ENCODE results near the gene TMEM9B.
"Not testable (repeated sequence)": the region's sequence is repeated elsewhere in the genome, so short reads cannot be mapped to it uniquely, and the experiment has no call there.

TMEM9B gene

DNA sequence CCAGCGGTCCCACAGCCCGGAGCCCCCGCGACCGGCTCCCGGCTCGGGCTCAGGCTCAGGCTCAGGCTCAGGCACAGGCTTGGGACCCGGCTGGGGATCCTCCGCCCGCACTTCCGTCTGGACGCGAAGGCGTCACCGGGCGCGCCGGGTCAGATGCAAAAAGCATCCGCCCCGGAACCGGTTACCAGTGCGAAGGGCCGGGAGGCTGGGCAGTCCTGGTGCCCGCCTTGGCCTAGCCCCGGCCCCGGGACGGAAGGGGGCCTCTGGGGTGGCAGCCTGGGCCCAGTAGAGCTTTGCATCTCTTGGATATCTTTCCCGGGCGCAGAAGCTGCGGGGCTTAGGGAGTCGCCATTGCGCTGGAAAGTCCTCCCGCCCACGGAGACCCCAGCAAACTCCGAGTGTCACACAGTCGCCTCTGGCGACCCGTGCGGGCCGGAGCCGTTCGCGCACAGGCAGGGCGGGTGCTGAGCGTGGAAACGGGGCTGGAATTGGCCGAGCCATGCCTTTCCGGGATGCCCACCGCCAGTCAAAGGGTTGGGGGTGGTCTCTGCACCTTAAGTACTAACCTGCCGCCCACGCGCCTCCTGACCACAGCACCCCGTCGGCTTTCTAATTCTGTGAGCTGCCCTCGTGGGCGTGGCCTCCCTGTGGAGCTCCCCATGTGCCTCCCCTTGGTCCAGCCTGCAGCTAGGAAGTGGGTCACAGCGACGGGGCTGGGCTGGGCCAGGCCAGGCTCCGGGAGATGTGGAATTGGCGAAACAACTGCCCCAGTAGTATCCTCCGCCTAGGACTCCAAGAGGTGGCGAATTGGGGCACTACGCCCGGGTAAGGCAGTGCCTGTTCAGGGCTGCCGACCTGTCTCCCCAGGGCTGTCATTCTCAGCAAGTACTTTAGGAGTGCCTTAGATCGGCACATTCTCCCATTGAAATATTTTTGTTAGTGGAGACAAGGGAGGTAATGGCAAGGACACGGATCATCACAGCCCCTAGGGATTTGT, at the start of gene TMEM9B:
TSS of gene TMEM9B (minus strand) at position 119 of the 997 bp plus-strand sequence. CDS start 129 bp downstream, outside the sequence.
- peak; percentile 48 to 76 for DNase-seq (ENCODE audit: low read depth in 2 of 2)

DNA sequence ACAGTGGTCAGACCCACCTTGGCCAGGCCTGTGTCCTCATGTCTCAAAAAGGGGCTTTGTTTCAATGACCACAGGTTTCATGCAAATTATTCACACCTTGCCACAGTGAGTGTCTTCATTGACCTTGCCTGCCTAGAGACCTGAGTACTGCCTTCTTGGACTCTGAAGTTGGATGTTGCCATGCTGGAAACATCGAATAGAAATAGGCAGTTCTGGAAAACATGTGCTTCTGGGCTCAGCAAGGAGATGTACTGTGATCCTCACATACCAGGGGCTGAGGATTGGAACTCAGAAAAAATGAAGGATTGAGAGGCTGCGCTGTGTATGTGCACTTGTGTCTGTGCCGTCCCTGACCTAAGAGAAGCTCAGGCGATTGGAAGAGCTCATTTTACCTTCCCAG, 49.1 kb upstream of the TMEM9B start:
- DNase-seq (ENCODE audit: low read depth in 2 of 2) = no peak

DNA sequence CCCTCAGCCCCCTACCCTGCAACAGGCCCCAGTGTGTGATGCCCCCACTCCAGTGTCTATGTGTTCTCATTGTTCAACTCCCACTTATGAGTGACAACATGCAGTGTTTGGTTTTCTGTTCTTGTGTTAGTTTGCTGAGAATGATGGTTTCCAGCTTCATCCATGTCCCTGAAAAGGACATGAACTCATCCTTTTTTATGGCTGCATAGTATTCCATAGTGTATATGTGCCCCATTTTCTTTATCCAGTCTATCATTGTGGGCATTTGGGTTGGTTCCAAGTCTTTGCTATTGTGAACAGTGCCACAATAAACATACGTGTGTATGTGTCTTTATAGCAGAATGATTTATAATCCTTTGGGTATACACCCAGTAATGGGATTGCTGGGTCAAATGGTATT, 45.3 kb upstream of the TMEM9B start:
- not testable (repeated sequence) for DNase-seq (ENCODE audit: low read depth in 2 of 2)

DNA sequence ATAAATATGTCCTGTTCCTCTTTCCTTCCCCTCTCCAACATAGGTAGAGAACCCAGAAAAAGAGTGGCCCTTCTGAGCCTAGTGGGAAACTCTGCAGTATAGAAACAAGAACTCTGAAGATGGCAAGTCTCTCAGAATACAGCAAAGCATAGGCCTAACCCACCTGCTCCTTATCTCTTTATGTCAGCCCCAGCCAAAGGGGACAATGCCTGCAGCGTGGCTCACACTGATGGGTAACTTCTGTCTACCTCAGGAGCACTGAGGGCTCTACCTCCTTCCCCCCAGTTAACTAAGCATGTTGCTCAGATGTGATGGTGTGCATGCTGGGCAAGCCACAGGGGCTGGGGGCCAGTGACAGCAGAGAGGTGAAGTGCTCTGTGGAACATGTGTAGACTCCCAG, 44.4 kb upstream of the TMEM9B start:
- no peak for DNase-seq (ENCODE audit: low read depth in 2 of 2)

DNA sequence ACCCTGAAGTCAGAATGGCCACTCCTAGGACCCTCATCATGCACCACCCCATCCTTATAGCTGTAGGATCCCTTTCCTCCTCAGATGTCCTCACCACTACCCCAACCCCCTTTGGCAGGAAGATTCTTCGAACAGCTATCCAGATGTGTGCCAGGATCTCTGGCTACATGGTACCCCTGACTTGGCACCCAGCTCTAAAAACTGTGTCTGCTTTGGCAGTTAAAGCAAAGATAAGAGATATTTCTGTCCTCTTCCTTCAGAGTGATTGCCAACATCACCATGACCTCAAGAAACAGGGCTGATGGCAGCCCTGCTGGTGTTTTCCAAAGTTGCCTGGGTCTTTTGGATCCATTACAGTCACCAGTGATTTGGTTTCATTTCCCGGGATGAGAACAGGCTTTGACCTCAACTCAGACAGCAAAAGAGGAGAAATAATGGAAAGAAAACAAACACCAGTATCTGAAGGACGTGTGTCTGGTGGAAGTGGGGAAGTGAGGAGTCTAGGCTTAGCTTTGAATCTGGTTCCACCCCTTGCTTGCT, 43.8 kb upstream of the TMEM9B start:
- DNase-seq (ENCODE audit: low read depth in 2 of 2) = no peak

DNA sequence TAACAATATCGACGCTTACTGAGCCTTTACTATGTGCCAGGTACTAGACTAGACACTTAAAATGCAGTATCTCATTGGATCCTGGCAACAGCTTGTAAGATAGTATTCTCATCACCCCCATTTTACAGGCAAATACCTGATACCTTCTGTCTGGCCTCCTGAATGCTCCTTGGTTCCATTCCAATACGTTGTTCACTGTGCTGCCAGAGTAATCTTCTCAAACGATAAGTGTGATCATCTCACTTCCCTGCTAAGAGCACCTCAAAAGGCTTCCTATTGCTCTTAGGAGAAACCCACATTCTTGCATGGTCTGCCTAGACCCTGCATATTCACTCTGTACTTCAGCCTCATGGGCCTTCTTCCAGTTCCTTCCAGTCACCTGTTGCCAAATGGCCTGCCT, 40.8 kb upstream of the TMEM9B start:
- DNase-seq (ENCODE audit: low read depth in 2 of 2) = no peak

DNA sequence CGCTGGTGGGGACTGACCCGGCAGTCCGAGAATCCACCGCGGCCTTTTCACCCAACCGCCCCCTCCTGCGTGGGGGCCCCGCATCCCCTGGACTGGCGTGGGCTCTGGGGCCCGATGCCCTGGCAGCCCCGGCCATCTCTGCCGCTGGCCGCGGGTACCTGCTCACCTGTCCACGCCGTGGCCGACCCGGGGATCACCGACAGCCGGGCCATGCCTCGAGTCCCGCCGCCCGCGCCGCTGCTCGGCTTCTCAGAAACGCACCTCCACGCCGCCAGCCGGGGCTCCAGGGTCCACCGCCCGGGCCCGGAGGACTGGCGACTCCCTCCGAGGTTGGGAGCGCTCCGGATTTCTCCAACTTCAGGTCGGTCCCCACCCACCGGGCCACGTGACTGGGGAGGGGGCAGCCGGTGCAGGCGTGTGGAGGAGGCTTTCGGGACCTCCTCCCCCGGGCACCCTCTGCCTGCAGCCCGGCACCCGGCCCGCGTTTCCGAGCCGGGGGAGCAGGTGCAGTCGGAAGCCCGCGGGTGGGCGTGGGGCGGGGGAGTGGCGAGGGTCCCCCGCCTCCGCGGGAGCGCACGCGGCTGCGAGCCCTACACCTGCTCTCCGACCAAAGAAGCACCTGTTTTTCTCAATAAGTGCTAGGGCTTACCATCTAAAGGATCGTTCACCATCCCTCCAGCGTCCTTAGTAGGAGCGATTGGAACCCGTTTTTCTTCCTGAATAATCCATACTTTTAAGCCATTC, 40.1 kb upstream of the TMEM9B start:
- peak; percentile 11 to 14 for DNase-seq (ENCODE audit: low read depth in 2 of 2)

DNA sequence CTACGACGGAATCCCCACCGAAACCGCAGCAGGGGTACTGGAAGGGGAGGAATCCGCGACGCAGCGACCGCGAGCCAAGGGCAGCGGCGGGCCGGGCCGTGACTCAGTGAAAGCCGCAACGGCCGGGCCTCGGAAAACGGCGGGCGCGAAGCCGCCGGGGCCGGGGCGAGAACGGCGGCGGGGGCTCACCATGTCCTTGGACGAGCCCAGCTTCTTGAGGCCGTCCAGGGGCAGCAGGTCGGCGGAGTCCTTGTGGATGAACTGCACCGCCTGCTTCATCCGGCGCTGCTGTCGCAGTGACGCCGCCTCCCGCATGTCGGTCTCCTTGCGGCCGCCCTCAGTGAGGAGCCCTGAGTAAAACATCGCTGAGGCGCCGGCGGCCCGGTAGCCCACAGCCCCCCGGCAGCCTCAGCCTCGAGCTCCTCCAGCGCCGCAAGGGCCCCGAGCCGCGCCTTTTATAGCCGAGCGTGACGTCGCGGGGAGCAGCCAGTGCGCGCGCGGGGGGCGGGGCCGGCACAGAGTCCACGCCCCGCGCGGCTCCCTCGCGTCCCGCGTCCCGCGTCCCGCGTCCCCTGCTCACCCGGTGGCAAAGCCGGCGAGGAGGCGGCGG, 39.4 kb upstream of the TMEM9B start, which contains the start of gene NRIP3:
TSS of gene NRIP3 (minus strand) at position 429 of the 610 bp plus-strand sequence. CDS start at position 363, 66 bp downstream.
- DNase-seq (ENCODE audit: low read depth in 2 of 2) = peak; percentile 64 to 68

DNA sequence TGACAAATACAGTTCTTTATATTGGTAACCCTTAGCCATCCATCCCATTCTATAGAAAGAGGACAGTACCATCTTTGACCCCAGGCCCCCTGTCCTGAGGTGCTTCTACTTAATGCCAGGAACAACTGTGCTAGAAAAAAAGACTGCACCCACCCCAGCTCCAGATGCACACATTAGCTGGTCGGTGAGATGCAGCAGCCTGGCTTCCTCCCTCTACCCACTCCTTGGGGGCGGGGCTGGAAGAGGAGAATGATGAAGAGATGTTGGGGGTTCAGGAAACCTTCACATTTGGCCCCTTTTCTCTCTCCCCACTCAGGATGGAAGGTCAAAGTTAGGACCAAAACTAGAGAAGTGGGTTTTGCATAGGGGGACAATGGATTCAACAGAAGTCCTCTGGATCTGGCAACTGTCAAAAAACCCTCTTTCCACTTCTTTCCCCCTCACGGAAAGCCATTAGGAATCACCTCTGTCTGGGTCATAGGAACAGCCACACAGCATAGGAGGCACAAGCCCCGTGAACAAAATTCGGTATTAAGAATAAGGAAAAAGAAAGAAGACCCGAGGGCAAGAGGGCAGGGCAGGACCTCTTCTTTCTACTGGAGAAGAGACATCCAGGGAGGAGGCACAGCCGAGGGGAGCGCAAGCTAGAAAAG, 38.8 kb upstream of the TMEM9B start:
- no peak for DNase-seq (ENCODE audit: low read depth in 2 of 2)

DNA sequence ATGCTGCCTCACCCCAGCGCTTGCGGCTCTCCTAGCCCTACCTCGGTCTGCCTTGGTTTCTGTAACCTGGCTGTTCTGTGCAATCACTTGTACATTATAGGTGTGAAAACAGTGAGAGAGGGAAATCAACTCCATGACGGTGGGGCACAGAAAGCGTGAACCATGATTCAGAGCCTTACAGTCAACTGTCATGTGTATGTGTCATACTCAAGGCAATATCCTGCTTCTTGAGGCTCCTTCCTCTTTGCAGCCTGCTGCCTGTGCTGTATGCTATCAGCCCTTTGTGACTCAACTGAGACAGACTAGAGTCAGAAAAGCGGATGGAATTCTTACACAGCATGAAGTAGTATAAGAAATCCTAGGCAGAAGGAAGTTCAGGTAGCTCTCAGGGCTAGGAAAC, 37.5 kb upstream of the TMEM9B start:
- peak; percentile 12 to 28 for DNase-seq (ENCODE audit: low read depth in 2 of 2)

DNA sequence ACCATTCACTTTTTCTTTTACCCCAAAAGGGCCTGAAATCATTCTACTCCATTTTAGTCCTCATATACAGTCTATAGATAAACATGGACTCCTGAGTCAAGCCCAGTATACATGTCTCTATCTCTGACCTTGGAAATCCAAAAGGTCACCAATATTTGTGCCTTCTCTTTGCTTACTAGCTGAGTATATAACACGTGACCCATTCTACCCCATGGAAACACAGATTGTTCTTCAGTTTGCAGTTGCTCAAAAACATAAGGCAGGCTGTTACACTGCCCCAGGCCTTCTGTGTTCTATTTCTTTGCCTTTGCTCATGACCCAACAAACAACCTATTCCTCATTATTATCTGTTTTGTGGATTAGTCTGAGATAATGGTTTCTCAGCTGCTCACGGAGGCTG, 33.8 kb upstream of the TMEM9B start:
- no peak for DNase-seq (ENCODE audit: low read depth in 2 of 2)

DNA sequence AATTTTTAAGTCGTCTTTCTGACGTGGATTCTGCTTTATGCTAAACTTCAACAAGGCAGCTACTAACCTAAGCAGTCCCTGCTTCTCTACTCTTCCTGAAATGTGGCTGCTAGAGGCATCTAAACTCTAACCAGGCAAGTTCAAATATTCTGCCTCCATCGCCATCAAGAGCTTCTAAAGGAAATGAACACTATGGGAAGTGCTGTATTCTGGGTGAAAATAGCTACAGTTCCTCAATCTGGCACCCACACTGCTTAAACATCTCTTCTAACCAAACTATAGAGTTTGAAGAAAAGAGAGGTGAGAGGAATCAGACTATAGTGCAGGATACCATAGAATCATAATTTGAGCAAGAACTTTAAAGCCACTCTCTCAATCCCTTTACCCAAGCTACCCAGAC, 33.2 kb upstream of the TMEM9B start:
- DNase-seq (ENCODE audit: low read depth in 2 of 2) = no peak

DNA sequence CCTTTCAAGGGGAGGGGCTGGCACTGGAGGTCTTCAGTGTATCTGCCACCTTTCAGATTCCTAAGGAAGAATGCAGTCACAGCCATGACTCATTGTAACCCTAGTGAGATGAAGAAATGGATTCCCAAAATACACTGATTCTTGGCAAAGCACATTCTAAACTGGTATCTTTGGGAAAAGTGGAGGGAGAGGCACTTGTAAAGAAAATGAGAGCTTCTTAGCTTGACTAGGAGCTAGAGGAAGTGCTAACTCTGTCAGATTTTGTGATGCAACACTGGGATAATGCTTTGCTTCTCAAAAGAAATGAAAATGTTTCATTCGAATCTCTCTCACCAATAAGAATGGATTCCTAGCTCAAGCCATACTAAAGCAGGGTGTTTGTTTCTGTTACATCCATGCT, 25.2 kb upstream of the TMEM9B start:
- DNase-seq (ENCODE audit: low read depth in 2 of 2) = no peak

DNA sequence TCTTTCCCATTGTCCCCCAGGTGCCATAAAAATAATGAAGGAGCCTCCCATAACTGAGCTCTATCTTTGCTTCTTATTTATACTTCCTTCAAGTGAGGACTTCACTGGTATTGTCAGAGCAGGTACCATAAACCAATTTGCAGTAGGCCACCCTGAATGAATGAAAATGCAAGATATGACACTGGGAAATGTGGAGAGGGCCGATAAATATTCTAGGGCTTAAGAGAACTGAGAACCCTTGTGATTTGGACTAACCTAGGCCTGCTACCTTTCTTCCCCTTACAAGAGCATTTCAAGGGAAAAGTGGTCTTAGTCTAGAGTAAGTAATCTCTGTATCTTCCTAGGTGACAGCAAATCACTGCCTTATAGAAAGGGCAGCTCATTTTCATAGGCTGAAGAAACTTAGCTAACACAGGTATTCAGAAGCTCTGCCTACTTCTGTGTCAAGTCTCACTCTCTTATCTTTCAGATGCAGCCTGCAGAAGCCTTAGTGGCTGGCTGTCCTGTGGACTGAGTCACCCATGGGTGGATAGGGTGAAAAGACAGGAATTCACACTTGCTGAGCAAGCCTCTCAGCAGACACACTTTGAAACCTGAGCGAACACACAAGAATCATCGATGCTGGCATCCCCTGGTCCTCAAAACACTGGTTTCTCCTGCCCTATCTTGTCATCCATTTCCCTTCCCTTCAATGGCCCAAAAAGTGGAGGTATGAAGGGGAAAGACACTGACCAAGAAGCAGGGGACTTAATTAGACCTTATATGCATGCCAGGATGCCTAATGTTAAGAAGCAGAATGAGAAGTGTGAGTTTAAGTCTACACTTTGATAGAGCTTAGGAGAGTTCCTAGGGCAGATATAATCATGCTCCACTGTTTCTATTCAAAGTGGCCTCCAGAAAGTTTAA, 24.3 kb upstream of the TMEM9B start:
- no peak for DNase-seq (ENCODE audit: low read depth in 2 of 2)

DNA sequence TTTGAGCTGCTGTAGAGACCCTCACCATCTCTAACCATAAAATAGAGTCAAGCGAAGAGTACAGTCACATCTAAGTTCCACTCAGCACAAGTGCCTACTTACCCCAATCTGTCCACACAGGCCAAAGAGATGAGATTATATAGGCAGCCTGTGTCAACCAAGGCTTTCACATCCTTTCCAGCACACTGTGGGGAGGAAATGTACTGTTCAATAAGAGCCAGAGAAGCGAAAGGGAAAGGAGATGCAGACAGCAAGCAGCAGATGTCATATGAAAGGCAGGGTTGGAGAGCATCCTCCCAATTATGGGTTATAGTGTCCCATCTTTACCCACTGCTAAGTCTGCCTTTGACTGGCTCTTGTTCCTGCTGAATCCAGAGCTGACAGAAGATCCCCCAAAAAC, 23.2 kb upstream of the TMEM9B start:
- no peak for DNase-seq (ENCODE audit: low read depth in 2 of 2)

DNA sequence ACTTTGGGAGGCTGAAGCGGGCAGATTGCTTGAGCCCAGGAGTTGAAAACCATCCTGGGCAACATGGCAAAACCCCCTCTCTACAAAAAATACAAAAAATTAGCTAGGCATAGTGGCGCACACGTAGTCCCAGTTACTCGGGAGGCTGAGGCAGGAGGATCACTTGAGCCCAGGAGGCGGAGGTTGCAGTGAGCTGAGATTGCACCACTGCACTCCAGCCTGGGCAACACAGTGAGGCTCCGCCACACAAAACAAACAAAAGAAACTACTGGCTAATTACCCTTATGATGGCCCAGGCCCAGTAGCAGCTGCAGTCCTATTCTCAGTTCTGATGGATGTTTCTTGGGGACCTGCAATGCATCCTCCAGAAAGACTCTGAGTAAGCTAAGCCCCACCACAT, 22.5 kb upstream of the TMEM9B start:
- not testable (repeated sequence) for DNase-seq (ENCODE audit: low read depth in 2 of 2)

DNA sequence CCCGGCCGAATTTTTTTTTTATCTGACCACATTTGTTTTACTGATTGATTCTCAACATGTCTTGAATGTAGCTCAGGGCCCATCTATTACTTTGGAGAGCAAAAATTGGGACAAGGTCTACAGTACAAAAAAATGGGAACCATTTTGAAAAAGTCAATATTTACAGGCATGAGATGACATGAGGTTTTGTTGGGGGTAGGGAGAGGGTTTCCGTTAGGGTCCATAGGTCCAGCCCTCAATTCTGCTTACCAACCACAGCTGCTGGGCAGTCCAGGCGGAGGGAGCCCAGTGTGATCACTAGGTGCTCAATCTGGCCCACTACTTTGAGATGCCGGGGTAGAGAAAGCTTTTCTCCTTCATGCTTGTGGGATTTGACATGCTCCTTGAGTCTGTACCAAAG, 21.2 kb upstream of the TMEM9B start:
- DNase-seq (ENCODE audit: low read depth in 2 of 2) = no peak

DNA sequence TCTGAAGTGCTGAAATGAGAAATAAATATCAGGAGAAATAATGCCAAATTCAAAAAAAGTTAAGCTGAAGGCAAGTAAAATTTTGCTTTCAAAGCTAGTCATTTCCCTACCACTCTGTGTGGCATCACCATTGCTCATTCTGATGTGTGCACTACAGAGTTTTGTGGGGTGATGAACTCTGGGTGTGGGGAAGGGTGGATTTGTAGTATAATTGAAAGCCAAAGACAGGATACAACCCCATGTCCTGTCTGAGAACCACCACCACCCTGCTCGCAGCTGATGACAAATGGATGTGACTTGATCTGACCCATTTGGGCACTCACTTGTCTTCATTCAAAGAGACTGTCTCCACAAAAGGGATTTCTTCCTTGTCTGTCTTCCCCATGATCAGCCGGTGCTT, 19.3 kb upstream of the TMEM9B start:
- DNase-seq (ENCODE audit: low read depth in 2 of 2) = no peak

DNA sequence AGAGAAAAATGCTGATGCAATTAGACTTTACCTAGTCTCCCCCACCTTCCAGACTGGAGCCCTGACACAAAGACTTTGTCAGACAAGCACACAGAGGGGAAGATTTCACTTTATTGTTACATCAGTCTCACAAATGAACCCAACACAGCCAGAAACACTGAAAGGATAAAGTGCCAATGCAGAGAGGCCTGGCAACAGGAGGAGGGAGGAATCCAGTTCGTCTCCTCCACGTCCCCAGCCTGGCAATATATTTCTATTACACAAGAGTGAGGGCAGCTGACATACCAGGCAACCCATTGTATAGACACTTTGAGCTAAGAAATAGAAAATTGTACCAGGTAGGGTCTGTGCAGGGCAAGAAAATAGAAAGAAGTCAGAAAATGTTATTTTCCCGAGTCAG, 16.2 kb upstream of the TMEM9B start:
- DNase-seq (ENCODE audit: low read depth in 2 of 2) = no peak

DNA sequence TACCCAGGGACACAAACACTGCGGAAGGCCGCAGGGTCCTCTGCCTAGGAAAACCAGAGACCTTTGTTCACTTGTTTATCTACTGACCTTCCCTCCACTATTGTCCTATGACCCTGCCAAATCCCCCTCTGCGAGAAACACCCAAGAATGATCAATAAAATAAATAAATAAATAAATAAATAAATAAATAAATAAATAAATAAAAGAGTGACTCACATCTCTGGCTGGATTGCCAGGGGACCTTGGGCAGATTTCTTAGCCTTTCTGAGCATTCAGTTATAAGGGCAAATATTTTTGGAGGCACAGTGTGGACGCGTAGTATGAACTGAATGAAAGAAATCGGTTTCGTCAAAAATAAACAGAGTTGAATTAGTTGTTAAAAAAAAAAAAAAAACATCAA, 15.1 kb upstream of the TMEM9B start:
- not testable (repeated sequence) for DNase-seq (ENCODE audit: low read depth in 2 of 2)
